GM12891 (cell line): Measurements from ENCODE around the gene DOCK10.

Experiments
- DNase-seq: peaks from one replicate; pipeline ENCODE4 v3.0.0; 2011; ENCODE audit warnings: low spot score; ENCODE audit not compliant: insufficient read length
- FAIRE-seq: peaks from 2 replicates; lab custom pipeline; 2011; peaks lifted over from hg19 to GRCh38; lab: Jason Lieb, UNC
- PAX5 ChIP-seq: IDR thresholded peaks from 2 replicates; pipeline ENCODE4 v1.6.1; 2011; ENCODE audit warnings: low read length, moderate library complexity, mild to moderate bottlenecking; ENCODE audit not compliant: insufficient read depth, severe bottlenecking
- POLR2A ChIP-seq: IDR thresholded peaks from 2 replicates; pipeline ENCODE4 v1.6.1; 2011; ENCODE audit warnings: low read depth, low read length, control low read depth
- POLR2AphosphoS5 ChIP-seq: IDR thresholded peaks from 2 replicates; pipeline ENCODE4 v1.6.1; 2011; ENCODE audit warnings: low read depth, low read length, control low read depth
- POU2F2 ChIP-seq: IDR thresholded peaks from 2 replicates; pipeline ENCODE4 v1.6.1; 2011; ENCODE audit warnings: low read depth, mild to moderate bottlenecking, control low read depth, low read length, moderate library complexity
- SPI1 ChIP-seq: IDR thresholded peaks from 2 replicates; pipeline ENCODE4 v1.6.1; 2011; ENCODE audit warnings: low read depth, low read length, control low read depth
- TAF1 ChIP-seq: IDR thresholded peaks from 2 replicates; pipeline ENCODE4 v1.6.1; 2011; ENCODE audit warnings: low read depth, low read length, control low read depth

Gene DOCK10

DNA sequence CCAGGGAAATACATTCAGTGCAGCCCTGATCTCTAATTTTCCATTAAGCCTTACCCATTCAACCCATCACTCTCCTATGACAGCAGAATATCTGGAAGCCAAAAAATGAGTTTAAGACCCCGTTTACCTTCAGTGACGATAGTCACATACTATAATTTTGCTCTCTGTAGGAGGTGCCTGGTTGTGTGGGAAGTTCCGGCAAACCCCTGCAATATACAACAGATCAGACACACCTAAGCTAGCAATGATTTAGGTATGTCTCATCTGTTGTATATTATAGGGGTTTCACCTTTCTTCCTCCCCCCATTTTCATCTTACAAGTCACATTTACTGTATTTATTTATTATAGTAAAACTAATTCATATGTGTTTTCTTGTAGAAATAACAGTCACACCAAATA lies 101.7 kb downstream of the DOCK10 start:
- DNase-seq (no peak), FAIRE-seq (no peak)
- TF ChIP-seq SPI1 (no peak), TAF1 (no peak), POU2F2 (no peak), POLR2AphosphoS5 (no peak), PAX5 (no peak), POLR2A (no peak)

DNA sequence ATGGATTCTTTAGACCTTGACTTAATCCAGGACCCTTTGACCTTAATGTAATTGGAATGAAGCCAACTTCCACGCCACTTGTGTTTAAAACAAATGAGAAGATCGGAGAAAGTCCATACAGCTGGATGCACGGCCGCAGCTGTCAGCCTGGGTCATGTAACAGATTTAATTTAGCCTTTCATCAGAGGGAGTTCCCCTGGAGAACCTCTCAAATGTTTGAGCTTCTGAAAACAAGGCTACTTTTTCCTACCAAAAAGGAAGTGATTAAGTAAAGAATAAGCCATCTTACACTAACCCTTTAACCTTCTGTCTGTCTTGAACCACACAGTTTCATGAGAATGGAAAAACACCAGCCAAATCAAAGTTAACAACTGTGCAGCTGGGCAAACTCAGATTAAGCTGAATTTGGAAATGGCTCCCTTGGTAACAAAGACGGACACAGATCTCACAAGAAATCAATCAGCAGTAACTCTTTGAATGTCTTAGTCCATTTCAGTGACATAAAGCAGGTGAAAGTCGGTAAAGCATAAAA lies 103.6 kb downstream of the DOCK10 start:
- peak; percentile 82 for FAIRE-seq
- DNase-seq, result no peak
- TF ChIP-seq TAF1 (no peak), SPI1 (peak; percentile 42)

DNA sequence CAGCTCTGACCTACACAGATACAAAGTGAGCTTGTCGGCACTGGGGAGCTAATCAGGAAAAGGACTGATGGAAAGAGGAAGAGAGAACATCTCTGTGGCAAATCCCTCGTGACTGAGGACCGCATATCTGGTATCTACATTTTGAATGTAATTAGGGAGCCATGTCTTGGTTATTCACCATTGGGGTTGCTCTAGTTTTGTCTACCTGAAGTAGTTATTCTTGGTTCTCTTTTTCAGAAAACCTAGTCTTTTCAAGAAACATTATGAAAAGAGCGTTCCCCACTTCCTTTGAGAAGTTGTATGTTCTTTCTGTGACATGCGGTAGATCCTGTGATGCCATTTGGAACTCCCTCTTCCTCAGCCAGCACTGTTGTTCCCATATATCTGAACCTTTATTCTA lies 104.4 kb downstream of the DOCK10 start:
- DNase-seq (no peak), FAIRE-seq (peak; percentile 69)
- TF ChIP-seq SPI1 (peak; percentile 96), POLR2AphosphoS5 (no peak), TAF1 (no peak), POLR2A (0 out of 2 replicates have a peak, but pooled peaks have one; percentile 18)

DNA sequence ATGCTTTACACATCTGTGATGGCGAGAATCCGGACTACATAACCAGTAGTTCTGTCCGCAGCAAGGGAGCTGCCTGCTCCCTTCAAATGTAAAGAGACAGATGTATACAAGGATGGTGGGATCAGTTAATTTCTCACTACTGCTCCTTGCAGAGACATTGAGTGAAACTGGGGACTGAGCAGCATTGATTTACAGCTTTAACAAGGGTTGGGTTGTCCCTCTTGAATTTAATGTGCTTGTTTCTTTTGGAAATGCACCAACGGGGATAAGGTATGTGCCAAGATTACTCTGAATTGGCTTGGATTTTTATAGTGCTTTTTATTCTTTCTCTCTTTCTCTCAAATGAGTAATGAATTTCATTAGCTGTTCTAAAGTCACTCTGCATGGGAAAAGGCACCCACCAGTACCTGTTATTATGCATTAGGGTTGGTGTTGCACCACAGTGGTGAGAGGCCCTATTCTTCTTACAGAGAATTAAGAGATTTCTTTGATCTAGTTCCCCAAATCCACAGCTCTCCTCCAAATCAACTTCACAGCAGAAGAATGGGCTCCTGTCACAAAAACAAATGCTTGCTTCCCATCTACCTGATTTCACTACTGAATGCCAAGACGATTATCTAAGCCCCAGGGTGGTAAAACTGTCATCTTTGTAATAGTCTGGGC lies 107.6 kb downstream of the DOCK10 start:
- TF ChIP-seq POLR2A, result no peak
- no peak for TF ChIP-seq TAF1
- no peak for TF ChIP-seq POLR2AphosphoS5
- TF ChIP-seq PAX5, result no peak
- TF ChIP-seq POU2F2, result no peak
- no peak for TF ChIP-seq SPI1
- peak; percentile 43 for FAIRE-seq
- no peak for DNase-seq

DNA sequence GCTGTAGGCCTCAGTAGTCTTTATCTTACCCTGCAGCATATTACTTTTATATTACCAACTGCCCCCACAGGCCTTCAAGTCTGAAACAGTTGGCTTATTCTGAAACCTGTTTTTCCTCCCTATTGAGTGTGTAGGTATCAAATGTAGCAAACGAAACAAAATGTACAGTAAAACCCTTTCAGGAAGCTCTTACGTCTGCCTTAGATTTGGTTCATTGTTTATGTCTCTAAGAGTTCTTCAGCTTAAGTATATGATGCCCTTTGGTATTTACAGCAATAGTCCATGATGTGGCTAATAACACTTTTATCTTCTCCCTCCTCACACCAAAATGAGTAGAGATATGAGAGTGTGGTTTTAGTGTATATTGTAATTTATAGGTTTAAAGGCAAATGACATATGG lies 108.8 kb downstream of the DOCK10 start:
- TF ChIP-seq PAX5 (no peak), SPI1 (no peak), TAF1 (no peak), POU2F2 (no peak), POLR2AphosphoS5 (no peak), POLR2A (no peak)
- FAIRE-seq, result peak; percentile 20

DNA sequence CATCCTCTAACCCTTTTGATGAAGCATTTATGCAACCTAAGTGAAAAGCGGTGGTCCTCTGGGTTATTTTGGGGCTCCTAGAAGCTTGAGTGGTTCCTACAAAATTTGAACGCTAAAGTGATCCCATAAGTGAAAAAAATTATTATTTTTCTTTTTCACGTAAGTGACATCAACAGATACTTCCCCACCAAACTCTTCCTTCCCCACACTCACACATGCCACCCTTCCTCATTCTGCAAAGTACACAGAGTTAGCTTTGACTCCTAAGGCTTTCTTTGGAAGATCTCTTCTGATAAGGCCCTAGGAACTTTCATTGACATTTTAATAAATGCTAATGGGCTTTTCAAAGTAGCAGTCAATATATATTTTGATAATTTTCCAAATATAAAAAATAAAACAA lies 109.7 kb downstream of the DOCK10 start:
- FAIRE-seq, result no peak

More for the DNA sequence above, 108.8 kb downstream of the DOCK10 start:
- DNase-seq, result no peak

DNA sequence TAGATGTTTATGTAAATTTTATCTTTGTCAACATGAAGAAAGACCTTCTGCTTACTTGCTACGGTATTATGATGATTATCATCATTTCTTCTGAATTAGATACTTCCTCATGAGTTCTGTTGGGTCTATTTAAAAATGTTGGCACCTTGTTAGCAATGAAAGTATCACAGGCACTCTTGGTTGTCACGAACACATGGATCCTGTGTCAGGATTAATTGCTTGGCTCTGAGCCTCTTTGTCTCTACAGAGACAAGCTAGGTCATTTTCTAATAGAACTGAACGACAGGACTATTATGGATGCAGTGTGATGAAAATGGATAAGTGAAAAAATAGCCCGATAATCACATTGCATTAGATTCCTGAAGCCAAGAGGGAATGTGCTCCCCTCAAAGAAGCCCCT lies 110.3 kb downstream of the DOCK10 start:
- TF ChIP-seq PAX5 (no peak), SPI1 (no peak), POLR2AphosphoS5 (no peak)
- no peak for FAIRE-seq
- DNase-seq, result no peak

More for the DNA sequence above, 109.7 kb downstream of the DOCK10 start:
- no peak for DNase-seq
- TF ChIP-seq POLR2A (no peak), TAF1 (no peak), SPI1 (no peak), PAX5 (no peak), POLR2AphosphoS5 (no peak), POU2F2 (no peak)

DNA sequence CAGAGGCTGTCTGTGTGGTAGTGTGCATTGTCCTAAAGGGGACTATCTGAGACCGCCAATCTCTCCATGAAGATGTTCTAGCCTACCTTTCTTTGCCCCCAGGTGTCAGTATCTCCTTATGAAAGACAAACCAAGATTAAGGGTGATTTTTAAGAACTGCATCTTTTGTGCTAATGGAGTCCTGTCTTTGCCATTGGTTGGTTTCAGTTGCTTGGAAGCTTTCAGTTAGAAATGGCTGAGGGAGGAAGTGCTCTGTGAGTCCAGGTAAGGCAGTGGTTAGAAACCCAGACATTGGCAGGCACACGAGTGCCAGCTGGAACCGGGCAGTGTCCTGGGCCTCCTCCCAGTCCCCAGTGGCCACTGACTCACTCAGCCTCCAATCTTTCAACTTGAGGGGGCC lies 111.3 kb downstream of the DOCK10 start:
- TF ChIP-seq POU2F2 (no peak), SPI1 (peak; percentile 64)
- FAIRE-seq (peak; percentile 72), DNase-seq (no peak)

DNA sequence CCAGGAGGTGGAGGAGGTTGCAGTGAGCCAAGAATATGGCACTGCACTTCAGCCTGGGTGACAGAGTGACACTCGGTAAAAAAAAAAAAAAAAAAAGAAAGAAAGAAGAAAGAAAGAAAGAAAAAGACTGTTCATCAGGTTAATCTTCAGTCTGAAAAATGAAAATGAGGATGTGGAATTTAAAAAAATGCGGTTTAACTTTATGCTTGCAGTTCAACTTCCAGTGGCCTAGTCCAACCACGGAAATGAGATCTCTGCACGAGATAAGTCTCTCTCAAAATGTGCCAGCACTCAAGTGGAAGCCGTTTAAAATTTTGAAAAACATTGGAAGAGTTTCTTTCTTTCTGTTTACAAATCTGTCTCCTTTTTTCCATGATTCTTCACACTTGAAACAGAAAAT lies 112.1 kb downstream of the DOCK10 start:
- TF ChIP-seq SPI1 (peak; percentile 76), TAF1 (no peak)
- DNase-seq (no peak), FAIRE-seq (peak; percentile 9)

DNA sequence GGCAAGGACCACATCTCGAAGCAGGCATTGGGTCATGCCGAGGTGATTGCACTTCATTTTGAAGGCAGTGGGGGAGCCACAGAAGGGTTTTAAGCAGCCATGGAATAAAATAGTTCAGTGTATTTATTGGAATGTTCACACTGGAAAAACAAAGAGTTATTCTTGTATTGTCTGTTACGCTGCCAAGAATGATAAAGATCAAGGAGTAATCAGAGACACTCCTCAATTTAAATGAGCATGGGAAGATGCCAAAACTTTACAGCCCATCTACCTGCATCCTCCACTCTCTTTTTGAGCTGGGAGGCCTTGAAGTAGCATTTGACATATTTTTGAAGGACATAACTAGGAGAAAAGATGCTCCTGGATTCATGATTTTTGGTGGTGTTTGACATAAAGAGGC lies 112.8 kb downstream of the DOCK10 start:
- TF ChIP-seq POU2F2, result no peak
- FAIRE-seq (peak; percentile 23), DNase-seq (no peak)

DNA sequence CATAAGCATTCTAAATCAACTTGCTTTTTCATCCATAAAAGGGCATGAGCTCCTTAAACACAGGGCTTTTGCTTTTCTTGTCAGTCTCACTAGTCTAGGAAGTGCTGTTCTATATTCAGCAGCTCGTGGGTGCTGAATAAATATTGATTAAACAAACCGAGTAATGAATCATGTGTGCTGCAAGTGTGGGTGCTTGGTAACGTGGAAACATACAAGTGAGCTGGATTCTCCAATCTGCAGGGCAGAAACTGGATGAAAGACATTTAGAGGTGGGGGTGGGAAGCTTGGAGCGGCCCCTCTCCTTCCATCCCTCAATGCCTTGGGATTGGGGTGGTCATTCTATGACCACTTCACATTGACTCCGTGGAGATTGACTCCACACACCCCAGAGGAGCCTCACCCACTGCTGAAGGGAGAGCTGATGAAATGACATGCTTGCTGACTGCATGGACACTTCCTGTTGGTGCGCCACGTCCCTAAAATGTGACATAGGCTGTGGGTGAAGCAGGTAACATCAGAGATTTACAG lies 114.6 kb downstream of the DOCK10 start:
- peak; percentile 82 for FAIRE-seq
- no peak for DNase-seq
- TF ChIP-seq TAF1 (no peak), SPI1 (no peak; the same call in 1 of the 2 replicates), POLR2A (no peak)
